ENCODE measurements around the gene SLC30A5. TPM values are rescaled to one million over a fixed set of nuclear protein-coding genes. Genes with fewer than 3 reads are reported as not detected.
"Not testable (repeated sequence)": the region's sequence is repeated elsewhere in the genome, so short reads cannot be mapped to it uniquely, and the experiment has no call there.

Gene SLC30A5
- polyA plus RNA-seq, 3 donors from 2014 or later, result 20.7 to 34.6 (median 23.7) TPM

DNA sequence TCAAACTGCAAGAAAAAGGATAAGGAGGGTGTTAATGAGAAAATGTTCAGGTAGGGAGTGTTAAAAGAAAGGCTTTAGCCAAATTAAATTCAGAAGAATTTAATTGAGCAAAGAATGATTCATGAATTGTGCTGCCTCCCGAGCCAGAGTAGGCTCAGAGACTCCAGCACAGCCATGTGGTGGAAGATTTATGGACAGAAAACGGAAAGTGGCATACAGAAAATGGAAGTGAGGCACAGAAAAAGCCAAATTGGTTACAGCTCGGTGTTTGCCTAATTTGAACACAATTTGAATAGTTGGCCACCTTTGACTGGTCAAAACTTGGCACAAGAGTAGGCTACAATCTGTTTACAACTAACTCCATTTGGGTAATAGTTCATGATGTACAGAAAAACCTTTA, 9.6 kb upstream of the SLC30A5 start:
- H3K4me1 Mint-ChIP-seq, result no peaks in the 10 kb centered on the region
- peaks cover 0 to 1% (median 0%) of the 10 kb centered on the region in 6 donors for H3K9me3 Mint-ChIP-seq
- no peaks in the 10 kb centered on the region for H3K36me3 Mint-ChIP-seq
- DNase-seq, result no peak
- peaks cover 0 to 4% (median 0%) of the 10 kb centered on the region in 3 donors for H3K27me3 Mint-ChIP-seq (ENCODE audit: low read depth in 3 of 3)
- H3K4me3 Mint-ChIP-seq, result no peak overlapping the region
- no peak overlapping the region for H3K27ac Mint-ChIP-seq

DNA sequence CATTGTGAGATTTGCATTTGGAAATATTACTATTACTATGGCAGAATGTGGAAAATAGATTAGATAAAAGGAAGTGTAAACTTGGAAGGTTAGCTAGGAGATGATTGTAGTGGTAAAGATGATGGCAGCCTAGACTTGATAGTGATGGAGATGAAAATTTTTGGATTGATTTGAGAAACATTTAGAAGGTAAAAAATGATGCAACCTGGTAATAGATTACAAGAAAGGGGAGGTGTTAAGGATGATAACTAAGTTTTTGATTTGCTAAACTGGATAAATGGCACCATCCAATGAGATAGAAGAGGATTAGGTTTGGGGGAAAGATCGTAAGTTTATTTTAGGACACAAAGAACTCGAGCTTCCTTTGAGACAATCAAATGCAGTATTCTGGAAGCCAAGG, 8.9 kb upstream of the SLC30A5 start:
- Mint-ChIP-seq H3K27me3 (ENCODE audit: low read depth in 3 of 3) (peaks cover 0 to 4% (median 0%) of the 10 kb centered on the region in 3 donors), H3K9me3 (peaks cover 0 to 1% (median 0%) of the 10 kb centered on the region in 6 donors), H3K4me1 (no peaks in the 10 kb centered on the region), H3K27ac (no peak overlapping the region), H3K4me3 (no peak overlapping the region), H3K36me3 (no peaks in the 10 kb centered on the region)
- no peak for DNase-seq

DNA sequence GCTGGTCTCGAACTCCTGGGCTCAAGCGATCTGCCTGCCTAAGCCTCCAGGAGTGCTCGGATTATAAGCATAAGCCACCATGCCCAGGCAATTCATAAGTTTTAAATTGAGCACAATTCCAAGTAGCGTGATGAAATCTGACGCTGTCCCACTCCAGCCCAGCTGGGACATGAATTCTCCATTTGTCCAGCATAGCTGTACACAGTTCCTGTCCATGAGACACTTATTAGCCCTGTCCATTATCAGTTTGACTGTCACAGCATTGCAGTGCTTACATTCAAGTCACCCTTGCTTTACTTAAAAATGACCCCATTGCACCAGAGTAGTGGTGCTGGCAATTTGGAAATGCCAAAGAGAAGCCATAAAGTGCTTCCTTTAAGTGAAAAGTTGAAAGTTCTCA, 7.6 kb upstream of the SLC30A5 start:
- H3K9me3 Mint-ChIP-seq, result peaks cover 0 to 1% (median 0%) of the 10 kb centered on the region in 6 donors
- H3K36me3 Mint-ChIP-seq, result no peaks in the 10 kb centered on the region
- no peak for DNase-seq
- H3K4me3 Mint-ChIP-seq, result no peak overlapping the region
- peaks cover 0 to 4% (median 0%) of the 10 kb centered on the region in 3 donors for H3K27me3 Mint-ChIP-seq (ENCODE audit: low read depth in 3 of 3)
- no peak overlapping the region for H3K27ac Mint-ChIP-seq
- no peaks in the 10 kb centered on the region for H3K4me1 Mint-ChIP-seq

DNA sequence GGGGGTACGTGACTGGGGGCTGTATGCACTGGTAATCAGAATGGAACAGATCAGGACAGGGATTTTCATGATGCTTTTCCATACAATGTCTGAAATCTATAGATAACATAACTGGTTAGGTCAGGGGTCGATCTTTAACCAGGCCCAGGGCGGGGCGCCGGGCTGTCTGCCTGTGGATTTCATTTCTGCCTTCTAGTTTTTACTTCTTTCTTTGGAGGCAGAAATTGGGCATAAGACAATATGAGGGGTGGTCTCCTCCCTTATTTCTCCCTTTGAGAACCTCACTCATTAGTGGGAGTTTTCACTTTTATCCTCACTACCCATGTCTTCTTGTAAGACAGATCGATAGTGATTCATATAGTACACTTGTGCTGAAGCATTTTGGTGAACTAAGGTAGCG, 5.8 kb upstream of the SLC30A5 start:
- H3K4me1 Mint-ChIP-seq; H3K36me3 Mint-ChIP-seq; H3K9me3 Mint-ChIP-seq; H3K27ac Mint-ChIP-seq; H3K4me3 Mint-ChIP-seq; H3K27me3 Mint-ChIP-seq (ENCODE audit: low read depth in 3 of 3); DNase-seq: not testable (repeated sequence)

DNA sequence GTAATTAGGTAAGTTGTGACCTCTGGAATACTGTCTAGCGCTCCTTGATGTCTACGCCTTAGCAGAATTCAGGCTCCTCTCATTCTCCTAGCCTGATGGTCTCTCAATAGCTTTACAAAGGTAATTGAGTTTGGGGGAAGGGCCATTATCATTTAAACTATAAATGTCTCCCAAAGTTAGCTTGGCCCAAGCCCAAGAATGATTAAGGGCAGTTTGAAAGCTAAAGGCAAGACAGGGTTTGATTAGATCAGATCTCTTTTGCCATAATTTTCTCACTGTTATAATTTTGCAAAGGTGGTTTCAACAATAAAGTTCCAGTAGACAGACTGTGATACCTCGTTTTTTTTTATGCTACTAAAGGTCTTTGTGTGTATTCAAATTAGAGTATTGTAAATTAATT, 3.7 kb upstream of the SLC30A5 start:
- peaks cover 8% of the 10 kb centered on the region in 2 donors for H3K4me1 Mint-ChIP-seq
- peaks cover 3 to 5% (median 4%) of the 10 kb centered on the region in 3 donors for H3K27me3 Mint-ChIP-seq (ENCODE audit: low read depth in 3 of 3)
- no peak overlapping the region for H3K4me3 Mint-ChIP-seq
- no peaks in the 10 kb centered on the region for H3K9me3 Mint-ChIP-seq
- no peaks in the 10 kb centered on the region for H3K36me3 Mint-ChIP-seq
- no peak overlapping the region for H3K27ac Mint-ChIP-seq
- DNase-seq, result no peak

DNA sequence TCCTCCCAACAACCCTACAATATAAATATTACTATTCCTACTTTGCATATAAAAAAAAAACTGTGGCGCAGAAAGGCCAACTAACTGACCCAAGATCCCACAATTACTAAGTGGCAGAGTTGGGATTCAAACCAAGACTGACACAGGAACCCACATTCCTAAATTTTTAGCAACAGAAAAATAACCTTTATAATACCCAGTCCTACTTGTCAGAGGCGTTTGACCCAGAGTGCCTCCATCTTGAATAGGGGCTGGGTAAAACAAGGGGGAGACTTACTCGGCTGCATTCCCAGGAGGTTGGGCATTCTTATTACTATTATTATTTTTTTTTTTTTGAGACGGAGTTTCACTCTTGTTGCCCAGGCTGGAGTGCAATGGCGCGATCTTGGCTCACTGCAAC, 2.0 kb upstream of the SLC30A5 start:
- H3K4me3 Mint-ChIP-seq, result no peak overlapping the region
- peaks cover 3 to 5% (median 4%) of the 10 kb centered on the region in 3 donors for H3K27me3 Mint-ChIP-seq (ENCODE audit: low read depth in 3 of 3)
- no peak overlapping the region for H3K27ac Mint-ChIP-seq
- peaks cover 15 to 19% of the 10 kb centered on the region in 2 donors for H3K4me1 Mint-ChIP-seq
- H3K36me3 Mint-ChIP-seq, result no peaks in the 10 kb centered on the region
- no peak for DNase-seq
- H3K9me3 Mint-ChIP-seq, result no peaks in the 10 kb centered on the region

DNA sequence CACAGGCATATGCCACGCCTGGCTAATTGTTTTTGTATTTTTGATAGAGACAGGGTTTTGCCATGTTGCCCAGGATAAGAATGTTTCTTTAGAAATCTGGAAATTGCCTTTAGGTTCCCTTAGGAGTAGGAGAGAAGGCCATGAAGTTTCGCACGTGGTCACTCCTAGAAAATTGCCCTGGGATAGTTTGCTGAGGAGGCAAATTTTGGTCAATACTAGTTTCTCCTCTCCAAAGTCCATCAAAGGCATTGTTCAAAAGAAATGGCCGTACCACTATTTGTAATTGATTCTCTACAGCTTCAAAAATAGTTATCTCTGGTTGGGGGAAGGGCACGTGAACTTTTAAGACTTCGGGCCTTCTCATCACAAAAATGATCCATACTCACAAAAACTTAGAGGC, 845 bp upstream of the SLC30A5 start:
- peaks cover 3 to 6% (median 4%) of the 10 kb centered on the region in 3 donors for H3K27me3 Mint-ChIP-seq (ENCODE audit: low read depth in 3 of 3)
- H3K27ac Mint-ChIP-seq, result peak overlapping the region in 1 of 6 donors; percentile 62
- peak overlapping the region in 1 of 5 donors; percentile 30 for H3K4me3 Mint-ChIP-seq
- no peak for DNase-seq
- H3K4me1 Mint-ChIP-seq, result peaks cover 18 to 30% of the 10 kb centered on the region in 2 donors
- peaks cover 0 to 3% (median 0%) of the 10 kb centered on the region in 3 donors for H3K36me3 Mint-ChIP-seq
- H3K9me3 Mint-ChIP-seq, result no peaks in the 10 kb centered on the region

DNA sequence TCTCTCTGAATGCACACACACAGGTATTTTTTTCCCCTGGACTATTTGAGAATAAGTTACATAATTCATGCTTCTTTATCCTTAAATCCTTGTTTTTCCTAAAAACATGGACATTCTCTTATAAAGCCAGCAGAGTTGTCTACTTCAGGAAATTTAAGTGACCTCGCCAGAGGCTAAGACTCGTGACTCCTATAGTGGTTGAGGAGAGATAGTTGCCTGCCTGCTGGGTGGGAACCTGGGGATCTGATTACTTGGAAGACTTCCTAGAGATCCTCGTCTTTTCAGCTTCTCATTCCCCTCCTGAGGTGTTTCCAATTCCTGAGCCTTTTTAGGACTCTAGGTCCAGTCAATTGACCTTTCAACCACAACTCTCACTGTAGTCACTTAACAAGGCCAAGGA, 5.5 kb downstream of the SLC30A5 start:
- peaks cover 0 to 12% (median 0%) of the 10 kb centered on the region in 3 donors for H3K36me3 Mint-ChIP-seq
- no peak for DNase-seq
- no peak overlapping the region for H3K4me3 Mint-ChIP-seq
- H3K4me1 Mint-ChIP-seq, result peaks cover 30 to 46% of the 10 kb centered on the region in 2 donors
- H3K27ac Mint-ChIP-seq, result peak overlapping the region in 4 of 6 donors; percentile 14 to 75 (median 37)
- peaks cover 0 to 1% (median 0%) of the 10 kb centered on the region in 3 donors for H3K27me3 Mint-ChIP-seq (ENCODE audit: low read depth in 3 of 3)
- H3K9me3 Mint-ChIP-seq, result no peaks in the 10 kb centered on the region

DNA sequence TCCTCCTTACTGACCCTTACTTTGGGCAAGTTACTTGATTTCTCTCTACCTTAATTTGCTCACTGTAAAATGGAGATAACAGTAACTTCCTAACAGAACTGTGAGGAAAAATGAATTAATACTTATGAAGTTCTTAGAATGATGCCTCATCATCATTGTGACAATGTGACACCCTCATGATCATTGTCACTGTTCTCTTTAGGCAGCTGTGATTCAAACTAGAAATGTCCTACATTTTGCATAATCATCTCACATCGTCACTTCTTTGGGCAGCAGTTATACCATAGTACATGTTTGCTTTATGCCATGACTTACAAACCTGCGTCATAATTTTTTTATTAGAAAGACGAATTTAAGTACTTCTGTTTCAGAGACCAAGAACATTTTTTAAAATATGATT, 9.7 kb downstream of the SLC30A5 start:
- H3K36me3 Mint-ChIP-seq, result peaks cover 0 to 29% (median 10%) of the 10 kb centered on the region in 3 donors
- H3K4me1 Mint-ChIP-seq, result peaks cover 12 to 20% of the 10 kb centered on the region in 2 donors
- H3K27ac Mint-ChIP-seq, result peak overlapping the region in 1 of 6 donors; percentile 24
- H3K9me3 Mint-ChIP-seq, result no peaks in the 10 kb centered on the region
- H3K27me3 Mint-ChIP-seq (ENCODE audit: low read depth in 3 of 3), result no peaks in the 10 kb centered on the region
- no peak for DNase-seq
- no peak overlapping the region for H3K4me3 Mint-ChIP-seq

DNA sequence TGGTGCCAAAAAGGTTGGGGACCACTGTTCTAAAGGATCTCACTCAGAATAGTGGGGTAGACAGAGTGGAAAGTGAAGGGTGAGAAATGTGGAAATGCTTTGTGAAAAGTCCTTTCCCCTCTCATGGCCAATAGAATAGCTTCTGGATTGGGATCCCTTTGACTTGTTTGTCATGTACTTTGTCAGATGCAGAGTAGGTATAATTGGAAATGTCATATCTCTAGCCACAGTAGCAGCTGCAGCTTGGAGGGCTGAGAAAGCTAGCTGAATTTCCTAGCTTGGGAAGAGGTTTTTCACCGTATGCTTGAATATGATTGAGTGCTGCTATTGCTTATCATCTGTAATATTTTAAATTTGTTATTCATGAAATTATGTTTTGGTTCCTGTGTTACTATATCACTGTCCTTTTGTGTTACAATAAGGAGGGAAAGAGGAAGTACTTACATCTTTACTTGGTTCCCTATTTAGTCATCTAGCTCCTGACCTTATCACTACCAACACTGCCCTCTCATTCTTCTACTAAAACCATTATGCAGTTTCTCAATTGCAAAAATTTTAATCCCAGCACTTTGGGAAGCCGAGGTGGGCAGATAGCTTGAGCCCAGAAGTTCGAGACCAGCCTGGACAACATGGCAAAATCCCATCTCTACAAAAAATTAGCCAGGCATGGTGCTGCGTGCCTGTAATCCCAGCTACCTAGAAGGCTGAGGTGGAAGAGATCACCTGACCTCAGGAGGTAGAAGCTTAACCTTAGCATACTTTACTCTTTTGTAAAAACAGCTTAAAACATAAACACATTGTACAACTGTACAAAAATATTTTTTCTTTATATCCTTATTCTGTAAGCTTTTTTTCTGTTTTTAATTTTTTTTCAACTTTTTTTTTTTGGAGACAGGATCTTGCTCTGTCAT, 12.4 kb downstream of the SLC30A5 start:
- no peak for DNase-seq
- Mint-ChIP-seq H3K27ac (peak overlapping the region in 4 of 6 donors; percentile 13 to 62 (median 16)), H3K4me3 (no peak overlapping the region), H3K36me3 (peaks cover 11 to 47% (median 21%) of the 10 kb centered on the region in 3 donors), H3K27me3 (ENCODE audit: low read depth in 3 of 3) (no peaks in the 10 kb centered on the region), H3K4me1 (peaks cover 0 to 7% of the 10 kb centered on the region in 2 donors), H3K9me3 (no peaks in the 10 kb centered on the region)

DNA sequence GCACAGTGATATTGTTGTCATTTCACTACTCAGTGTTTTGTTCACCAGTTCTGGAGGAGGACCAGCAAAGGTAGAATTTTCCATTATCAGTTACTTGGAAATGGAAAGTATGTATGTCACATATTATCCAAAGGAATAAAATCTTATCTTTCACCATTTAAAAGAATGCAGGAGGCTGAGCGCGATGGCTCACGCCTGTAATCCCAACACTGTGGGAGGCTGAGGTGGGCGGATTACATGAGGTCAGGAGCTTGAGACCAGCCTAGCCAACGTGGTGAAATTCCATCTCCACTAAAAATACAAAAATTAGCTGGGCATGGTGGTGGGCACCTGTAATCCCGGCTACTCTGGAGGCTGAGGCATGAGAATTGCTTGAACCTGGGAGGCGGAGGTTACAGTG, 14.6 kb downstream of the SLC30A5 start:
- not testable (repeated sequence) for H3K27ac Mint-ChIP-seq; H3K27me3 Mint-ChIP-seq (ENCODE audit: low read depth in 3 of 3); H3K4me3 Mint-ChIP-seq; H3K9me3 Mint-ChIP-seq; H3K4me1 Mint-ChIP-seq; DNase-seq
- H3K36me3 Mint-ChIP-seq, result peaks cover 11 to 48% (median 22%) of the 10 kb centered on the region in 3 donors

DNA sequence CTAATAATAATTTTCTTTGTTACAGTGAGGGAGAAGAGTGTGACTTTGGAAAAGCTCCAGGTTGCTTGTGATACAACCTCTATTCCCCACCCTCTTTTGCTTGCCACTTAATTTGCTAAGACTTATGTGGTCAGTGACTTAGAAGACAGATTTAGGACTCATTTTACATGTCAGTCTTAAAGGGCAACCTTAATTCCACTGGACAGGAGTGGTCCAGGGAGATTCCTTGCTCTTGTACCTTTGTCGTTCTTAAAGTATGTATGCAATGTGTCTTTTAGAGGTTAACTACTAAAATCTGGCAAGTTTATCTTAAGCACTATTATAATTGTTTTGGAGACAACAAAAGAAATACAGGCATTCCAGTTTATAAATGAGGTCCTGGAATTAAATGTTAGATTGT, 20.0 kb downstream of the SLC30A5 start:
- Mint-ChIP-seq H3K36me3 (peaks cover 22 to 34% (median 24%) of the 10 kb centered on the region in 3 donors), H3K4me3 (no peak overlapping the region), H3K4me1 (no peaks in the 10 kb centered on the region), H3K9me3 (no peaks in the 10 kb centered on the region), H3K27me3 (ENCODE audit: low read depth in 3 of 3) (no peaks in the 10 kb centered on the region), H3K27ac (no peak overlapping the region)
- no peak for DNase-seq

DNA sequence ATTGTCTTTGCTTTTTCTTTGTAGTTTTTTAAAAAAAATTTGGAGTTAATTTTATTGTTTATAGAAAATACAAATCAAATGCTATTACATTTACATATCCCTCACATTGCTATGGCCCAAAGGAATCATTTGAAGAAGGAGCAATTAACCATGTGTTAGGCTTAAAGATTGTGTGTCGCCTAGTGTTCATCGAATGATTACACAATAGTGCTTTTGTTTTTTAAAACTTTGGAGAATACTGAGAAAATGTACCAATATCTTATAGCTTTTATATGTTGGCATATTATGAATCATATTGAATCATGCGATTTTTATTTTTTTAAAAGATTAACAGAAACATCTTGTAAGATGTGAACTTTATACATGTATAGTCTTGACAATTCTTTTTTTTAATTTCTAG, 21.7 kb downstream of the SLC30A5 start:
- Mint-ChIP-seq H3K36me3 (peaks cover 18 to 30% (median 21%) of the 10 kb centered on the region in 3 donors), H3K4me3 (no peak overlapping the region), H3K4me1 (no peaks in the 10 kb centered on the region), H3K27me3 (ENCODE audit: low read depth in 3 of 3) (no peaks in the 10 kb centered on the region), H3K27ac (no peak overlapping the region), H3K9me3 (no peaks in the 10 kb centered on the region)
- no peak for DNase-seq

DNA sequence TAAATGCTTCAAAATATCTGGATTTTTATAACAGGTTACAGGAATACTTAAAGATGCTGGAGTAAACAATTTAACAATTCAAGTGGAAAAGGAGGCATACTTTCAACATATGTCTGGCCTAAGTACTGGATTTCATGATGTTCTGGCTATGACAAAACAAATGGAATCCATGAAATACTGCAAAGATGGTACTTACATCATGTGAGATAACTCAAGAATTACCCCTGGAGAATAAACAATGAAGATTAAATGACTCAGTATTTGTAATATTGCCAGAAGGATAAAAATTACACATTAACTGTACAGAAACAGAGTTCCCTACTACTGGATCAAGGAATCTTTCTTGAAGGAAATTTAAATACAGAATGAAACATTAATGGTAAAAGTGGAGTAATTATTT, 35.6 kb downstream of the SLC30A5 start:
- H3K4me3 Mint-ChIP-seq, result no peak overlapping the region
- H3K9me3 Mint-ChIP-seq, result no peaks in the 10 kb centered on the region
- DNase-seq, result no peak
- peaks cover 21 to 34% (median 28%) of the 10 kb centered on the region in 3 donors for H3K36me3 Mint-ChIP-seq
- no peak overlapping the region for H3K27ac Mint-ChIP-seq
- no peaks in the 10 kb centered on the region for H3K4me1 Mint-ChIP-seq
- peaks cover 0 to 3% (median 0%) of the 10 kb centered on the region in 3 donors for H3K27me3 Mint-ChIP-seq (ENCODE audit: low read depth in 3 of 3)

Measured in immature natural killer cell (primary cell).